ELF-1 (cell line): ENCODE measurements around the gene WNK2.

Source experiments
- DNase-seq: peaks from one replicate; pipeline ENCODE4 v3.0.0-alpha.2; 2016; ENCODE audit warnings: low read depth, low spot score

The WNK2 gene

GRCh38 chr9:93185266-93186214 lies 1.6 kb downstream of the WNK2 start:
- DNase-seq, result peak; percentile 43

GRCh38 chr9:93186215-93186945 lies 2.4 kb downstream of the WNK2 start:
- DNase-seq, result peak; percentile 24

GRCh38 chr9:93187047-93187446 lies 3.1 kb downstream of the WNK2 start:
- peak; percentile 46 for DNase-seq

GRCh38 chr9:93187574-93187973 lies 3.6 kb downstream of the WNK2 start:
- no peak for DNase-seq

- DNase-seq, result no peak
Observed at GRCh38 chr9:93188426-93189368, 4.8 kb downstream of the WNK2 start.

GRCh38 chr9:93189369-93190132 lies 5.6 kb downstream of the WNK2 start:
- DNase-seq, result no peak

GRCh38 chr9:93190133-93190525 lies 6.2 kb downstream of the WNK2 start:
- no peak for DNase-seq

- no peak for DNase-seq
Observed at GRCh38 chr9:93190656-93191353, 6.9 kb downstream of the WNK2 start.

- DNase-seq, result no peak
Observed at GRCh38 chr9:93191354-93191660, 7.4 kb downstream of the WNK2 start.

GRCh38 chr9:93192721-93193387 lies 8.9 kb downstream of the WNK2 start:
- no peak for DNase-seq

- DNase-seq, result no peak
Observed at GRCh38 chr9:93193388-93194220, 9.7 kb downstream of the WNK2 start.

GRCh38 chr9:93194221-93194625 lies 10.3 kb downstream of the WNK2 start:
- DNase-seq, result no peak

GRCh38 chr9:93194641-93195040 lies 10.7 kb downstream of the WNK2 start:
- DNase-seq, result no peak

GRCh38 chr9:93196096-93197055 lies 12.4 kb downstream of the WNK2 start:
- no peak for DNase-seq

- DNase-seq, result peak; percentile 26
Observed at GRCh38 chr9:93197670-93198069, 13.7 kb downstream of the WNK2 start.

GRCh38 chr9:93198117-93198837 lies 14.3 kb downstream of the WNK2 start:
- peak; percentile 66 for DNase-seq
